GM19452 (cell line): ENCODE measurements around the gene DDX60.
A peak's percentile ranks its signal among the peaks of the same experiment; 100 is the strongest.

ENCODE experiments used
- ATAC-seq: cut with Tn5 transposase; IDR thresholded peaks from one replicate; pipeline ENCODE4 v1.9.1; 2021; ENCODE audit not compliant: unreplicated experiment

The DDX60 gene

DNA sequence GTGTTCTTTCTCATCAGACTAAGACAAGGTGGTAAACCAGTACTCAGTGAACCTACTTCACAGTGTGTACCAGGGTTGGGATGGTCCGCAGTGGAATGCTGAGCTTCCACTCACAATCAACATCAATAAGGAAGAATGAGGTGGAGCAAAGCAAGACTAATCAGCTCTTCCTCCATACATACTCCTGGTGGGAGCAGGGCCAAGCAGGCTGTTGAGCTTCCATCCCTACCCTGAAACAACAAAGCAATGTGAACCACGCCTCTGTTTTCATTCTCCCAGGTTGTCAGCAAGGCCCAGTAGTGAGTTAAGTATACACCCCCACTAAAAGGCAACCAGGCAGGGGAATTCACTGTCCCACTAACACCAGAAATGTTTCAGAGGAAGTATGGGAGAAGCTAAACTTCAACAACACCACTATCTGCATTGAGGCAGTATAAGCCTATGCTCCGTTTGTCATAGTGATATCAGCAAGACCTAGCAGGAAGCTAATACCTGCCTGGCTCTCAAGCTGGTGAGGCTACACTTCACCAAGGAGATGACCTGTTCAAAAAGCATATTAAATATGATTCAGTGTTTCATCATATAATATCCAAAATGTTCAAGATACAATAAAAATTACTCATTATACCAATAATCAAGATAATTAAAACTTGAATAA lies 109.5 kb downstream of the DDX60 start:
- ATAC-seq = no peak

DNA sequence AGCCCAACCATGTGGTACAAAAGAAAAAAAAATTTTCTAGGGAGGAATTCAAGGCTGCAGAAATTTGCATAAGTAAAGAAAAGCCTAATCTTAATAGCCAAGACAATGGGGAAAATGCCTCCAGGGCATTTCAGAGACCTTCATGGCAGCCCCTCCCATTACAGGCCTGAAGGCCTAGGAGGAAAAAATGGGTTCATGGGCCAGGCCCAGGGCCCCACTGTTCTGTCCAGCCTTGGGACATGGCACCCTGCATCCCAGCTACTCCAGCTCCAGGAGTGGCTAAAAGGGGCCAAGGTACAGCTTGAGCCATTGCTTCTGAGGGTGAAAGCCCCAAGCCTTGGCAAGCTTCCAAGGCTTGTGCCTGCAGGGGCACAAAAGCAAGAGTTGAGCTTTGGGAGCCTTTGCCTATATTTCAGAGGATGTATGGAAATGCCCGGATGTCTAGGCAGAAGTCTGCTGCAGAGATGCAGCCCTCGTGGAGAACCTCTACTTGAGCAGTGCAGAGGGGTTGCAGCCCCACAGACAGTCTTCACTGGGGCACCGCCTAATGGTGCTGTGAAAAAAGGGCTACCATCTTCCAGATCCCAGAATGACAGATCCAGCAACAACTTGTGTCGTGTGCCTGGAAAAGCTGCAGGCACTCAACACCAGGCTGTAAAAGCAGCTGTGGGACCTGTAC lies 115.2 kb downstream of the DDX60 start:
- no peak for ATAC-seq

DNA sequence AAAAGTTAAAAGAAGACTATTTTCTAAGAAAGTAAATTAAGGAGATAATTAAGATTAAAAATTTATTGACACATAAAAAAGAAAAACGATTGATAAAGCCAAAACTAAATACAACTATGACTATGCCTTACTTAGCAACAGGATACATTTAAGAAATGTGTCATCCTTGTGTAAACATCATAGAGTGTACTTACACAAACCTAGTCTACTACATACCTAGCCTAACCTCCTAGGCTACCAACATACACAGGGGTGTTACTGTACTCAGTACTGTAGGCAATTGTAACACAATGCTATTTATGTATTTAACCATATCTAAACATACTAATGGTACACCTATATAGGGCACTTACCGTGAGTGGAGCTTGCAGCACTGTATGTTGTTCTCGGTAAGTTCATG lies 117.9 kb downstream of the DDX60 start:
- ATAC-seq = no peak

- ATAC-seq = no peak
These were observed 119.1 kb downstream of the DDX60 start for GRCh38 chr4:168199260-168199957.

GRCh38 chr4:168197926-168198325 lies 120.6 kb downstream of the DDX60 start:
- no peak for ATAC-seq

- ATAC-seq = peak; percentile 72
These were observed 129.8 kb downstream of the DDX60 start for GRCh38 chr4:168188754-168189153.

DNA sequence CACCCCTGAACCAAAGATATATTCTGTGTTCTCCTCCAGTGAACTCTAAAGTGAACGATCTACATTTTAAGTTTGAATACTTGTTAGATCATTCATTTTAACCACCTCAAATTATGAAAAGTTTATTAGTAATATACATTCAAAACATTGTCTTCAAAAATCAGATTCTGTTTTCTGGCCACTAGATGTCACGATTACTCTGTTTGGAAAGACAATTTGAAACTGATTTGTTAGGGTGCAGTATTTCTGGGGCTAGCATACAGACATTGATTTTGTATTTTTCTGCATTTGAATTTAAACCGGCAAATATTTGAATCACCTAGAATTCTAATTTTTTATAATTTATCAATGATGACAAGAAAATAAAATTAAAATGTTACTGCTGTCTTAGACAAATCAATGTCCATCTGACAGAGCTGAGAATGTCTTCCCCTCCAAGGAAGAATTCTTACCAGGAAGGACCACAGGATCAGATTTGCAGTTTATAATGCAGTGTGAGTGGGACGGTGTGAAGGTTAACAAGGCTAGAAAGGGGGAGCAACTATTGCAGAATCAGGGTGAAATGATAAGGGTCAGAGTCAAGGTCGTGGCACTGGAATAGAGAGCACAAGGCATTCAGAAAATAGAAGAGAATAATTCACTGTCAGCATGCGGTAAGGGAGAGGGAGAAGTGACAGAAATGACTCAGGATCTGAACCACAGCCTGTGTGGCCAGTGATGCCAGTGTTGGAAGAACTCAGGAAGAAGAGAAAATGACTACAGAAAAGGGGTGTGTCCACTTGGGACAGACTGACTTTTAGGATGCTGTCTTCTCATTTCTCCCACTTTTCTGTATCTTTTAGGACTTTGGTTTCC lies 134.6 kb downstream of the DDX60 start:
- ATAC-seq = no peak

DNA sequence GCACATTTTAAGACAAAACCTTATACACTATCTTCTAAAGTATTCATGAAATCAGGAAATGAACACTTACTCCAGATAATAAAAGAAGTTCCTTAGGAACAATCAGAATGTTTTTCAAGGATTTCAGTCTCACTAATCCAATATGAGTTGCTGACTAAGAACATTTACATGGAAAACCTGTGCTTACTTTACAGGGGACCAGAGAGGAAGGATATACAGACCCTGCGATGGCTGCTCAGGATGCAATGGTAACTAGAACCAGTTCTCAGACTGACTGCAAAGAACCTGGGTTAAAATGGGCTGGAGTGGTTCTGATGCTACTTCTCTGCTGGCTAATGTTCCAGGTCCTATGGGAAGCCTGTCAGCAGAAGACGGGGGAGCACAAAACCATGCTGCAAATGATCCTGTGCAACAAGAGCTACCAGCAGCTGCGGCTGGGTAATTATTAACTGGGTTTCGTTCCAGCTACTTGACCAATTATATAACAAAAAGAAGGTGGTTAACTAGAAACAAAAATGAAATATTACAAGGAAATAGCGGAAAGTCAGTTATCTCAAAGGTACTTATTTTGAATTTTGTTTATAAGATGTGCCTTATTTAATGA lies 140.9 kb downstream of the DDX60 start:
- no peak for ATAC-seq

DNA sequence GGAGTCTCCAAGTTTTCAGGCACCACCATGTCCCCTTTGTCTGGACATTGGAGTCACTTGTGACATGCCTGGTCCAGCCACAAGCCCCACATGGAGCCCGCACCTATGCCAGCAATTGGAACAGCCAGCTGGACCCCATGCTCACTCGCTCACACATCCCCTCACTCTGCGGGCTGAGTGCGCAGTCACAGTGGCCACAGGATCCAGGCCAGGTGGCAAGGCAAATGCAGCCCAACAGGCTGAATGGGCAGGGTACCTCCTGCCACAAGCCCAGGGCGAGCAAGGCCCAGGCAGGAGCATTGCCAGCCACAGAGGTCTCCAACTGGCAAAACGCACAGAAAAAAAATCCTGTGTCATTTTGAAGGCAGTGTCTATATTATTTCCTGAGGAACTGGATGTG lies 144.2 kb downstream of the DDX60 start:
- ATAC-seq = no peak

GRCh38 chr4:168167714-168168284 lies 150.8 kb downstream of the DDX60 start:
- no peak for ATAC-seq
